Measurements from ENCODE around the gene LUC7L3.

GRCh38 chr17:50696365-50696879 is 23.0 kb upstream of the LUC7L3 start:
- TF ChIP-seq CTCF (conservative IDR thresholded peaks at IDR 0.05 in 1 of 2, IDR thresholded peaks at IDR 0.05 in 1 of 2; ENCODE audit: extremely low read depth in 1 of 2, insufficient read depth in 1 of 2, low read depth in 1 of 2, low read length in 2 of 2) = no peak
- no peak for TF ChIP-seq EZH2 (IDR thresholded peaks at IDR 0.05; ENCODE audit: borderline replicate concordance, low read length)
